KMS-11 (cell line): Measurements from ENCODE around the gene SMAGP.
"Not testable (repeated sequence)": the region's sequence is repeated elsewhere in the genome, so short reads cannot be mapped to it uniquely, and the experiment has no call there.

Source experiments
- H2AFZ ChIP-seq: fragments of 200-600 bp; sonication (generic); 2 replicates; pipeline ENCODE4 v1.6.1; 2016; ENCODE audit warnings: antibody characterized with exemption, mixed run types, low read depth
- H3K27ac ChIP-seq: fragments of 200-600 bp; sonication (generic); 2 replicates; pipeline ENCODE4 v1.6.1; 2016; ENCODE audit warnings: mild to moderate bottlenecking, mixed run types
- H3K27me3 ChIP-seq: fragments of 200-600 bp; sonication (generic); 2 replicates; pipeline ENCODE4 v1.6.1; 2017; ENCODE audit warnings: mild to moderate bottlenecking, low read depth, mixed run types, moderate library complexity; ENCODE audit not compliant: insufficient read depth
- H3K36me3 ChIP-seq: fragments of 200-600 bp; sonication (generic); 2 replicates; pipeline ENCODE4 v1.6.1; 2017; ENCODE audit warnings: mild to moderate bottlenecking, mixed run types; ENCODE audit not compliant: insufficient read depth
- H3K4me1 ChIP-seq: fragments of 200-600 bp; sonication (generic); 2 replicates; pipeline ENCODE4 v1.6.1; 2016; ENCODE audit warnings: mild to moderate bottlenecking, low read depth, mixed run types; ENCODE audit not compliant: poor library complexity, severe bottlenecking
- H3K4me2 ChIP-seq: fragments of 200-600 bp; sonication (generic); 2 replicates; pipeline ENCODE4 v1.7.0; 2016; ENCODE audit warnings: mild to moderate bottlenecking, mixed run types
- H3K4me3 ChIP-seq: fragments of 200-600 bp; sonication (generic); IDR thresholded peaks from 2 replicates; pipeline ENCODE4 v1.6.1; 2017; ENCODE audit warnings: low read depth, low read length, mixed read lengths; ENCODE audit not compliant: insufficient read depth
- H3K79me2 ChIP-seq: fragments of 200-600 bp; sonication (generic); 2 replicates; pipeline ENCODE4 v1.6.1; 2016; ENCODE audit warnings: low read depth, mixed run types; ENCODE audit not compliant: insufficient read depth
- H3K9ac ChIP-seq: fragments of 200-600 bp; sonication (generic); 2 replicates; pipeline ENCODE4 v1.6.1; 2016; ENCODE audit warnings: mild to moderate bottlenecking, mixed run types
- H4K20me1 ChIP-seq: fragments of 200-600 bp; sonication (generic); 2 replicates; pipeline ENCODE4 v1.6.1; 2016; ENCODE audit warnings: mild to moderate bottlenecking, mixed run types; ENCODE audit not compliant: insufficient read depth
- CTCF ChIP-seq: fragments of 200-600 bp; sonication (generic); conservative IDR thresholded peaks from 2 replicates; pipeline ENCODE4 v1.6.1; 2017; ENCODE audit warnings: low read depth, mild to moderate bottlenecking, antibody characterized with exemption, low read length, moderate library complexity, mixed read lengths

The SMAGP gene, protein sequence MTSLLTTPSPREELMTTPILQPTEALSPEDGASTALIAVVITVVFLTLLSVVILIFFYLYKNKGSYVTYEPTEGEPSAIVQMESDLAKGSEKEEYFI

DNA sequence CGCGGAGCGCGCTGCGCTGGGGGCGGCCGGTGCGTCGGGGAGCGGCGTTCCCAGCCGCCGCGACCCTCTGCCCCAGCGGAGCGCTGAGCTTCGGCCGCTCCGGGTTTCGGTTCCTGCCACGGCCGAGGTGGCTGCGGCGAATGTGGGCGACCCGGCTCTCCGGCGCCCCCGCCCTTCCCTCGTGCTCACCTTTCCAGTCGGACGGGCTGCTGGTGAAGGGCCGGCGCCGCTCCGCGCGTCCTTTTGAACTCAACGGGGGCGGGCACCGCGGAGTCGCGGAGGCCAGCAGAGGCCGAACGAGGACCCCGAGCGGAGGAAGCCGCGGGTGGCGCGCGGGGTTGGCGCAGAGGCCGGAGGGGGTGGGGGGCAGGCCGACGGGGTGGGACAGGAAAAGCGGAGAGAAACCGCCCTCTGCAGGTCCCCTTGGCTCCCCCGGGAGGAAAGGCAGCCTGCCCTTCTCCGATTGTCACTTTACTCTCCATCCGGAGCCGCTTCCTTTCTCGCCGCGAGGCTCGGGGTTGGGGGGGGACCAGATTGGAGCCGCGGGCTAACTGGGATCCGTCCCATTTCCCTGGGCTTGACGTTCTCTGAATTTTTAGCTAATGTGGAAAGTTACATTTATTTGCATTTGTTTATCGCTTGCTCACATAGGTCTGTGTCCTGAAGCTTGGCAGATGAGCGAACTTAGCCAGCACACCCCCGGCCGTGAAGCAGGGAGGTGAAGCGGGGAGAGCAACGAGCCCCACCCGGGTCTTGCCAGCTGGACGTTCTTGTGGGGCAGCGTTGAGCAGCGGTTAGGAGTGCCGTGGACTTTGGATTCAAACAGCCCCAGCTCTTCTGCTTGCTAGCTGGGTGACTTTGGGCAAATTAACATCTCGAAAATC is at the start of gene SMAGP:
TSS of gene SMAGP (minus strand) at position 349 of the 884 bp plus-strand sequence. CDS start 1,137 bp downstream, outside the sequence.
- H2AFZ ChIP-seq: peak within 1 kb of the TSS; percentile 81
- H3K27ac ChIP-seq: no peak within 1 kb of the TSS
- H3K4me2 ChIP-seq: peak within 1 kb of the TSS; percentile 68
- peak within 1 kb of the TSS; percentile 43 for H3K9ac ChIP-seq
- H3K27me3 ChIP-seq: 0 out of 2 replicates have a peak, but pooled peaks cover 3% of the 10 kb centered on the region
- no peak for TF ChIP-seq CTCF
- peaks cover 11% of the 10 kb centered on the region for H3K4me1 ChIP-seq
- H3K36me3 ChIP-seq: no peaks in the 10 kb centered on the region
- H3K79me2 ChIP-seq: no peaks in the 10 kb centered on the region
- H4K20me1 ChIP-seq: no peaks in the 10 kb centered on the region
- H3K4me3 ChIP-seq: no peak within 1 kb of the TSS

- H3K4me3 ChIP-seq: no peak overlapping the region
- peaks cover 61% of the 10 kb centered on the region for H3K4me1 ChIP-seq
- no peak for TF ChIP-seq CTCF
- H3K27me3 ChIP-seq: no peaks in the 10 kb centered on the region
- peak overlapping the region; percentile 57; the same call in 1 of the 2 replicates for H2AFZ ChIP-seq
- no peaks in the 10 kb centered on the region for H4K20me1 ChIP-seq
- peak overlapping the region; percentile 72 for H3K4me2 ChIP-seq
- H3K79me2 ChIP-seq: peaks cover 23% of the 10 kb centered on the region; the same call in 1 of the 2 replicates
- H3K9ac ChIP-seq: no peak overlapping the region; the same call in 1 of the 2 replicates
- H3K27ac ChIP-seq: peak overlapping the region; percentile 75
- H3K36me3 ChIP-seq: no peaks in the 10 kb centered on the region
Observed at GRCh38 chr12:51318846-51319599, 48.8 kb upstream of the SMAGP start.

DNA sequence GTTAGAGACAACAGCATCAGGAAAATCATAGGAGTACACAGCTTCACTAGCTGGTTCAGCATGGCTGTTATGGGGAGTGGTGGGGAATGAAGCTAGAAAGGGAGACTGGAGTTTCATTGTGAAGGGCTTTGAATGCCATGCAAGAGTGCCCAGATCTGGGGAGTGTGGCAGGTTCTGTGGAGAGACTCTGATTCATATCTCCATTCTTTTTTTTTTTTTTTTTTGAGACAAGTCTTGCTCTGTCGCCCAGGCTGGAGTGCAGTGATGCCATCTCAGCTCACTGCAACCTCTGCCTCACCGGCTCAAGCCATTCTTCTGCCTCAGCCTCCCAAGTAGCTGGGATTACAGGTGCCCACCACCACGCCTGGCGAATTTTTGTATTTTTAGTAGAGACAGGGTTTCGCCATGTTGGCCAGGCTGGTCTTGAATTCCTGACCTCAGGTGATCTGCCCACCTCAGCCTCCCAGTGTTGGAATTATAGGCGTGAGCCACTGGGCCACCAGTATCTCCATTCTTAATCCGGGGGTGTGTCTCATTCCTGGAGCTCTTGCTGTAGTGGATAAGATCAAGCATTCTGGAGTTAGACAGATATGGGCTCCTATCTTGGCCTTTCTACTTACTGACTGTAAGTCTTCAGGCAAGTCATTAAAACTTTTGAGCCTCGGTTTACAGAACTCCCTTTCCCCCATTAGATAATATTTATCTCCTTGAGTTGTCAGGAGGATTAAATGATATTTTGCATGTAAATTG is 48.0 kb upstream of the SMAGP start:
- peak overlapping the region; percentile 75 for H3K27ac ChIP-seq

GRCh38 chr12:51311389-51311788 is 41.2 kb upstream of the SMAGP start:
- H4K20me1 ChIP-seq: no peaks in the 10 kb centered on the region
- no peak overlapping the region for H3K27ac ChIP-seq
- no peaks in the 10 kb centered on the region; the same call in 1 of the 2 replicates for H3K79me2 ChIP-seq

More for the DNA sequence above, 48.0 kb upstream of the SMAGP start:
- not testable (repeated sequence) for H3K27me3 ChIP-seq, H3K4me3 ChIP-seq, H3K36me3 ChIP-seq, H4K20me1 ChIP-seq, H3K9ac ChIP-seq
- Histone ChIP-seq H3K4me2 (peak overlapping the region; percentile 72), H2AFZ (peak overlapping the region; percentile 57; the same call in 1 of the 2 replicates), H3K79me2 (peaks cover 20% of the 10 kb centered on the region; the same call in 1 of the 2 replicates), H3K4me1 (peaks cover 60% of the 10 kb centered on the region)

More at GRCh38 chr12:51311389-51311788, 41.2 kb upstream of the SMAGP start:
- Histone ChIP-seq H3K4me2 (no peak overlapping the region), H3K36me3 (no peaks in the 10 kb centered on the region), H2AFZ (no peak overlapping the region), H3K9ac (no peak overlapping the region), H3K27me3 (no peaks in the 10 kb centered on the region), H3K4me3 (no peak overlapping the region), H3K4me1 (no peaks in the 10 kb centered on the region)
- TF ChIP-seq CTCF: no peak
